HTERT RPE-1 (cell line): Measurements from ENCODE around the gene IL25.
"Not testable (repeated sequence)": the region's sequence is repeated elsewhere in the genome, so short reads cannot be mapped to it uniquely, and the experiment has no call there.

Experiments used
- in situ Hi-C: fragments of 300-500 bp; cut with MboI; formaldehyde crosslinking; loops from 4 replicates; pipeline ENCODE4 v1.14.3; 2020; ENCODE audit warnings: low sequenced_read_pairs

IL25 gene

GRCh38 chr14:23371865-23372264 is 744 bp upstream of the IL25 start:
- in situ Hi-C loops: no loop called here

GRCh38 chr14:23373041-23373440 is 432 bp downstream of the IL25 start:
- in situ Hi-C loops: no loop called here

- in situ Hi-C loops: no loop called here
These were observed 3.1 kb downstream of the IL25 start for GRCh38 chr14:23375527-23376251.

DNA sequence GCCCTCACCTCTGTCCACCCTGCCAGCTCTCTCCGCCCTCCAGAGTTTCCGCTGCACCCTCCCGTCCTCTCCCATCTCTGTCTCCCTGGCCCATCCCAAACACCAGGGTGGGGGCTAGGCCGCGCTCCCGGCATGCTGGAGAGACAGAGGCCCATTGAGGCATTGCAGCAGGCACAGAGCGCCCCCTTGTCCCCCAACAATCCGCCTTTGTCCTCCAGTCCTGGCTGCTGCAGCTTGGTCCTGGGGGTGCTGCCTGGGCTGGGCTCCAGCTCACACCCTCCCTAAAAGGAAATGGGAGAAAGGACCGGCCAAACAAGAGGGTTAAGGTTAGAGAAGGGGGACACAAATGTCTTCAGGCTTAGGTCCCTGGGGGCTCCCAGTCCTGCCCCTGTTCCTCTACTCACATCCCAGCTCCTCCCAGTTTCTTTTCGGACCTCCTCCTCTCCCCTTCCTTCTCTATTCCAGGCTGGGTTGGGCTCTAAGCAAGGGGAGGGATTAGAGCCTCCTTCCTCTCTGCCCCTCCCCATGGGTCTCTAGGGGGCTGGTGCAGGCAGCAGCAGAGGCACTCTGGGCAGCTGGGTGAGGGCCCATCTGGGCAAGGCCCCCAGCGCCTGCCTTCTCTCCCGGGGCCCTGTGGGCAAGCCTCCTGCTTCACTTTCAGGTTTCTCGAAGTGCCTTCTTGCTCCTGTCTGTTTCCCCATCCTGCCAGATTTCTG is 4.0 kb downstream of the IL25 start, which contains the start of gene CMTM5:
CMTM5 (plus strand) TSS at position 565 of the 716 bp plus-strand sequence. CDS start 206 bp downstream, outside the sequence.
- in situ Hi-C loops: no loop called here

DNA sequence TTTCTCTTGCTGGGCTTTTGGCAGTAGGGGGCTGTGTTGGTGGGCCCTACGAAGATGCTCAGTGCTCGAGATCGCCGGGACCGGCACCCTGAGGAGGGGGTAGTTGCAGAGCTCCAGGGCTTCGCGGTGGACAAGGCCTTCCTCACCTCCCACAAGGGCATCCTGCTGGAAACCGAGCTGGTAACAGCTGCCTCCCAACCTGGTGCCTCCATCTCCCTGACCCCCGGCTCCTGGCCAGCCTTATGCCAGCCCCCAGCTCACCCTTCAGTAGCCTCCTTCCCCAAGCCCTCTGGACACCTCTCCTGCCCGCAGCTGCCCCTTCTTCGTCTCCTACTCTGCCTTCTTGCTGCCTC is 4.6 kb downstream of the IL25 start:
- in situ Hi-C loops: no loop called here

- in situ Hi-C loops: no loop called here
These were observed 5.3 kb downstream of the IL25 start for GRCh38 chr14:23377573-23378563.

DNA sequence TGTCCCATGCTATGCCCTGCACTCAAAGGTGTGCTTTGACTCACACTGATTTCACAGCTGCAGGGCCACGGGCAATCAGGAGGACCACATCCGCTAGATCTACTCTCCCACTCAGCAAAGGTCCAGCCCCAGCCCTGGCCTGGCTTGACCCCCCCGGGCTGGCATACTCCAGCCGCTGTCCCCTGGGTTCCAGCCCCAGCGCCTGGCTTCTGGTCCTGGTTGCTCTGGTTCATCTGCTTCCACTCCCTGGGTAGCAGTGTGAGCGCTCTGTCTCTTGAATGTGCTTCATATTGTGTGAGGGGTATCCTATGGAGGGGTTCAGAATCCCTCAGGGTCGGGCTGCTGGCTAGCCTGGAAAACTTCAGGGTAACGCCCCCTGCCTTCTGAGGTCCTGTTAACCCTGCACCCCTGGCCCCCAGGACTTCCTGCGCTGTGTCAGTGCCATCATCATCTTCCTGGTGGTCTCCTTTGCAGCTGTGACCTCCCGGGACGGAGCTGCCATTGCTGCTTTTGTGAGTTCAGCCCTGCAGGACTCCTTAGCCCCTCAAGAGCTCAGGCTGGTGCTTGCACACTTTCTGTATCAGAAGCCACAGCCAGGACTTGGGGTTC is 6.1 kb downstream of the IL25 start:
- in situ Hi-C loops: no loop called here

DNA sequence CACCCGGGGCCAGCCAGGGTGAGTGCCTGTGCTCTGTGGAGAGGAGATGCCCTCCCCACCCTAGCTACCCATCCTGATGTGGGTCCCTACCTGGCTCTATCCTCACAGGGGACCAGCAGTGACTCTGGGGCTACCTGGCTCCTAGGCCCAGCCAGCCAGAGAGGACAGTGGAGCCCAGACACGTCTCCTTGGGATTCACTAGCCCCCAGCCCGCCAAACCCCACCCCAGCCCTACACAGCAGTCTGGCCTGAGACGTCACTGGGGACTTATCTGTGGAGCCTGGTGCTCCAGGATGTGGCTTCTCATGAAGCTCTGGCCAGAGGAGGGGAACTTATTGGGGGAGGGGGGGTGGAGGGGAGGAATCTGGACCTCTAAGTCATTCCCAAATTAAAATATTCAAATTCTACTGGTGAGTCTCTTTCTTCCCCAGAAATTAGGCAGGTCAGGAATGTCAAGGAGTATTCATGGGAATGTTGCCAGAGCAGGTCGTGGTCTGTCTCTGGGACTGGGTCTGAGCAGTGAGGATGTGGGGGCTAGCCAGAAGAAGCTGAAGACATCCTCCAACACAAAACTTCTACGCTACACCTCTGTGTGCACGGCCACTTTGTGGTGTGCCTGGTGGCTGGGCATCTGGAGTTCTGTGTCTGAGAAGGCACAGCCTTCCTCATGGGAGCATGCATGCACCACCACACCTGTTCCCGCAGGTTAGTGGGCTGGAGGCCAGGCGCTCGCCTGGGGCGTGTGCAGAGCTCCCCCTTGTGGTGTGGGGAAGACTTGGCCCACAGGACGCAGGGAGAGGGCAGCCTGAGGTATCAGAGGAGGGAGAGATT is 7.0 kb downstream of the IL25 start:
- in situ Hi-C loops: no loop called here

GRCh38 chr14:23380197-23380914 is 7.7 kb downstream of the IL25 start:
- in situ Hi-C loops: no loop called here

- in situ Hi-C loops: no loop called here
These were observed 8.4 kb downstream of the IL25 start for GRCh38 chr14:23380976-23381375.

GRCh38 chr14:23381871-23382270 is 9.3 kb downstream of the IL25 start:
- in situ Hi-C loops: no loop called here

- in situ Hi-C loops: no loop called here
These were observed 9.7 kb downstream of the IL25 start for GRCh38 chr14:23382276-23382675.

- in situ Hi-C loops: no loop called here
These were observed 10.3 kb downstream of the IL25 start for GRCh38 chr14:23382731-23383440.

GRCh38 chr14:23384364-23385080 is 11.9 kb downstream of the IL25 start:
- in situ Hi-C loops: no loop called here

GRCh38 chr14:23385244-23385641 is 12.6 kb downstream of the IL25 start:
- in situ Hi-C loops: no loop called here

DNA sequence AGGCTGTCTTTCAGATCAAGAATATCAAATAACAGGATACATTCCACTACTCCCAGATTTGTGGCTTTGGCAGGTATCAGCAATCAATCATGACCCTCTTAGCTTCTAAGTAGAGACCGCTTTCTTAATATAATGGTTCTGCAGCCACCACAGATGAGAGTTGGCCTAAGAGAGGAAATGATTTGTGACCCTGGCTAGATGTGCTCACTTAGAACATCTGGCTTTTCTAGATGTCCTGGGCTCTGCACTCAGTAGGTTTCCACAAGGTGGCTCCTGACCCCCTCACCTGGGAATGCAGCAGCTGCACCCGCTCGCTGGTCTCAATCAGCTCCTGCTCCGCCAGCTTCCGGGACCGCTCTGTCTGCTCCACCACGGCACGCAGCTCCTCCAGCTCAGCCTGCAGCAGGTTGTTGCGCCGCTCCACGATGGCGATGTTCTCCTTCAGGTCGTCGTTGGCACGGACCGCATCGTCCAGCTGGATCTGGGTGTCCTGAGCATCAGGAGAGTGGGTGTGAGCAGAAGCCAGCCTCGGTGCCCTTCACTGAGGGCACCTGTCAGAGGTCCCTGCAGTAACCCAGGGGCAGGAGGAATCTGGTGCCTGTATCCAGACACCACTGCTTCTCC is 13.1 kb downstream of the IL25 start:
- in situ Hi-C loops: no loop called here

DNA sequence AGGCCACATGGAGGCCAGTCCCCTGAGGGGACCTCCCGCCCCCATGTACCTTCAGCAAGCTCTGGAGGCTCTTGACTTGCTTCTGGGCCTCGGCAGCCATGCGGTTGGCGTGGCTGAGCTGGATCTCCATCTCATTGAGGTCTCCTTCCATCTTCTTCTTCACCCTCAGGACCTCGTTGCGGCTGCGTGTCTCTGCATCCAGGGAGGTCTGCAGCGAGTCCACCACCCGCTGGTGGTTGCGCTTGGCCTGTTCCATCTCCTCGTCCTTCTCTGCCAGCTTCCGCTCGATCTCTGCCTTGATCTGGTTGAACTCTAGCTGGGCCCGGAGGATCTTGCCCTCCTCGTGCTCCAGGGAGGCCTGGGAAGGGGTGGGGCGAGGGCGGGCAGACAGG is 13.7 kb downstream of the IL25 start:
- in situ Hi-C loops: not testable (repeated sequence)

GRCh38 chr14:23386999-23387398 is 14.4 kb downstream of the IL25 start:
- in situ Hi-C loops: no loop called here
